SK-N-SH (cell line): ENCODE measurements around the gene CDH4.

Experiments
- EP300 ChIP-seq, 2 experiments: IDR thresholded peaks; 2 replicates each; pipeline versions ENCODE4 v1.4.0 to v1.6.1; 2012; ENCODE audit warnings: borderline replicate concordance in 1 of 2, low read depth in 1 of 2, low read length in 1 of 2
- GABPA ChIP-seq: IDR thresholded peaks from 2 replicates; pipeline ENCODE4 v1.4.0; 2012; ENCODE audit warnings: low read depth, mild to moderate bottlenecking

DNA sequence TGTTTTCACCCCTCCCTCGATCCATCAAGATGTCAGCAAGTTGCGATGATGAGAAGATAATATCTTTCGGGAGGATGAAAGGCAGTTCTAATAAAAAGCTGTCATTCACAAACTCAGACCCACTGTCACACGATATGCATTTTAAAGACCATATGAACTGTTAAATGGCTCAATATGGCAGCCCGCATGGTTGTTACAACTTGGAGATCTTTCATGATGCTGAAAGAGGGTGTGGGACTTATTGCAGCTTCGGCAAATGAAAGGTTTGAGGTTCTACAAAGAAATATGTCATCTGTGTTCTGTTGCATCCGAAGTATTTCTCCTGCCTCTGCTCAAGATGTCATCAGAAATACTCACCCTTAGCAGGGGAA lies 128.5 kb downstream of the CDH4 start:
- TF ChIP-seq GABPA (no peak), EP300 (IDR thresholded peaks at IDR 0.05; ENCODE audit: borderline replicate concordance in 1 of 2, low read depth in 1 of 2, low read length in 1 of 2) (no peak)
